GM21360 (cell line): ENCODE measurements around the gene KYNU.
"Not testable (repeated sequence)": the region's sequence is repeated elsewhere in the genome, so short reads cannot be mapped to it uniquely, and the experiment has no call there.

Experiments
- ATAC-seq: cut with Tn5 transposase; IDR thresholded peaks from one replicate; pipeline ENCODE4 v1.9.1; 2021; ENCODE audit warnings: mild to moderate bottlenecking, moderate library complexity; ENCODE audit not compliant: unreplicated experiment

Gene KYNU

DNA sequence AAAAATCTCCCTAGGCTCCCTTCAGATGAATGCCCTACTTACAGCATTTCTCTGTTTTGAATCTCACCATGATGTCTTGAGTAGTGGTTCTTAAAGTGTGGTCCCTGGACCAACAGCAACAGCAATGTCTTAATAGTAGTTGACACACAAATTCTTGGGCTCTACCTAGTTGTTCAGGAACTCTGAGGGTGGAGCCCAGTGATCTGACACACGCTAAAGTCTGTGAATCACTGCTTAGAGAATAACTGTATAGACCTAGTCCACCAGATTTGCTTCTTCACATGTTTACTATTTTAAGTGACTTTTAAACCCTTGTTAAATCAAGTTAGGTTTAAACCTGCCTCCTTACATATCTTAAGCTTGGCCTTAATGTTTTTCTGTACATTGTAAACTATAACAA is 204.2 kb downstream of the KYNU start:
- ATAC-seq: no peak

DNA sequence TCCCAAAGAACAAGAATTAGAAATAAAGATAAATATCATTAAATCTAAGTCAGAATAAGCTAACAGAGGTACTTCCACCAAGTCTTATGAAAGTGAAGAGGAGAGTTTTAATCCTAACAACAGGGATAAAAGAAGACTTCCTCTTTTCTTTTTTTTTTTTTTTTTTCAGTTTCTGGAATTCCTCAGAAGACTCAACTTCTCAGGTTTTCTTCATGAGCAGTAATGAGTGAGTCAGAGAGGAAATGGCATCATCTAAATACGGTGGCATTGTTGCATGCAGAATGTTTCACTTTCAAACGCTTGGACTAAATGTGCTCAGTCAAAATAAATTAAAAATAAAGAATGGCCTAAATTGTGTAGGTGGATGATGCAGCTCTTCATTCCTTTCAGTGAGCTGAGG is 206.2 kb downstream of the KYNU start:
- no peak for ATAC-seq

- no peak for ATAC-seq
Measured at GRCh38 chr2:143084462-143084861, 207.0 kb downstream of the KYNU start.

GRCh38 chr2:143085125-143085784 is 207.8 kb downstream of the KYNU start:
- ATAC-seq: peak; percentile 47

DNA sequence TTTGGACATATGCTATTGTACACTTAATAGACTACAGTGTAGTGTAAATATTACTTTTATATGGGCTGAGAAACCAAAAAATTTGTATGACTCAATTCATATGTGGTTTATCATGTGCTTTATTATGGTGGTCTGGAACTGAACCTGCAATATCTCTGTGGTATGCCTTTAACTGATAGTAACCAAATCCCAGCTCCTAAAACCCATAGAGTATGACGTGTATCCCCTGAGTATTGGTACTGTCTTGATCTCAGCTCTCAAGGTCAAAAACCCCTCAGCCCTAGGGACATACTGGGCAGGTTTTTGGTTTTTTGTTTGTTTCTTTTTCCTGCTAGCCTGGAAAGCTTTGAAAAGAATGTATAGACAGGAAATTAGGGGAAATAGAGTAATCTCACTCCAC is 209.6 kb downstream of the KYNU start:
- no peak for ATAC-seq

- ATAC-seq: no peak
Measured at GRCh38 chr2:143088388-143088787, 210.9 kb downstream of the KYNU start.

DNA sequence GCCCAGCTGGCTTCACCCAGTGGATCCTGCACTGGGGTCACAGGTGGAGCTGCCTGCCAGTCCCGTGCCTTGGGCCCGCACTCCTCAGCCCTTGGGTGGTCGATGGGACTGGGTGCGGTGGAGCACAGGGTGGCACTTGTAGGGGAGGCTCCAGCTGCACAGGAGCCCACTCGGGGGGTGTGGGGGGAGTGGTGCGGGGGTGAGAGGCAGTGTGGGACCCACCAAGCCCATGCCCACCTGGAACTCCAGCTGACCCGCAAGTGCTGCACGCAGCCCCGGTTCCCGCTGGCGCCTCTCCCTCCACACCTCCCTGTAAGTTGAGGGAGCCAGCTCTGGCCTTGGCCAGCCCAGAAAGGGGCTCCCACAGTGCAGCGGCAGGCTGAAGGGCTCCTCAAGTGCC is 212.1 kb downstream of the KYNU start:
- ATAC-seq: not testable (repeated sequence)
